Smooth muscle cell (in vitro differentiated cells): ENCODE data around the gene MAGI2. TPM values are rescaled to one million over a fixed set of nuclear protein-coding genes. Genes with fewer than 3 reads are reported as not detected.

ENCODE experiments used
- DNase-seq: peaks from one replicate; lab custom pipeline; 2025; ENCODE audit not compliant: unreplicated experiment; lab: John Stamatoyannopoulos, UW
- H2AFZ ChIP-seq: fragments of 200-600 bp; sonication (generic); 2 replicates; pipeline ENCODE4 v1.6.0; 2016; ENCODE audit warnings: antibody characterized with exemption, low read depth, mild to moderate bottlenecking
- H3F3A ChIP-seq: fragments of 200-600 bp; sonication (generic); 2 replicates; pipeline ENCODE4 v1.6.0; 2017; ENCODE audit warnings: antibody characterized with exemption, low read depth
- H3K27ac ChIP-seq: fragments of 200-600 bp; sonication (generic); 2 replicates; pipeline ENCODE4 v1.5.1; 2016; ENCODE audit warnings: low read depth, mild to moderate bottlenecking
- H3K27me3 ChIP-seq: fragments of 200-600 bp; sonication (generic); 2 replicates; pipeline ENCODE4 v1.6.1; 2016; ENCODE audit warnings: low read depth, mild to moderate bottlenecking
- H3K36me3 ChIP-seq: fragments of 200-600 bp; sonication (generic); 2 replicates; pipeline ENCODE4 v1.5.1; 2016; ENCODE audit warnings: low read depth
- H3K4me1 ChIP-seq: fragments of 200-600 bp; sonication (generic); 2 replicates; pipeline ENCODE4 v1.5.1; 2016; ENCODE audit warnings: low read depth
- H3K4me2 ChIP-seq: fragments of 200-600 bp; sonication (generic); 2 replicates; pipeline ENCODE4 v1.6.0; 2016; ENCODE audit warnings: mild to moderate bottlenecking
- H3K4me3 ChIP-seq: fragments of 200-600 bp; sonication (generic); 2 replicates; pipeline ENCODE4 v1.5.1; 2016; ENCODE audit warnings: mild to moderate bottlenecking
- H3K79me2 ChIP-seq: fragments of 200-600 bp; sonication (generic); 2 replicates; pipeline ENCODE4 v1.6.0; 2016; ENCODE audit warnings: low read depth, mild to moderate bottlenecking
- H3K9ac ChIP-seq: fragments of 200-600 bp; sonication (generic); 2 replicates; pipeline ENCODE4 v1.6.0; 2016; ENCODE audit warnings: low read depth
- H3K9me3 ChIP-seq: fragments of 200-600 bp; sonication (generic); replicated peaks from 2 replicates; pipeline ENCODE4 v1.5.1; 2016; ENCODE audit warnings: low read depth
- H4K20me1 ChIP-seq: fragments of 200-600 bp; sonication (generic); 2 replicates; pipeline ENCODE4 v1.6.0; 2016; ENCODE audit warnings: low read depth
- CTCF ChIP-seq: fragments of 200-600 bp; sonication (generic); IDR thresholded peaks from 2 replicates; pipeline ENCODE4 v1.5.1; 2017; ENCODE audit warnings: borderline replicate concordance, mild to moderate bottlenecking, antibody characterized with exemption; ENCODE audit not compliant: insufficient read depth, poor library complexity, severe bottlenecking
- WGBS: methylation state at CpG from one replicate; pipeline ENCODE4 v1.1.7; 2016; ENCODE audit warnings: low lambda C conversion rate; 5-methylcytosine and 5-hydroxymethylcytosine counted together
- polyA plus RNA-seq: library from polyadenylated mRNA; unstranded; fragments of >200 nt; fragmentation: Nextera tagmentation; extraction: Ambion mirVana; gene quantifications from 2 replicates; pipeline ENCODE4 v1.2.1, GENCODE V29; 2016
- total RNA-seq: library from RNA; depleted of rRNA; stranded (reverse); fragments of >200 nt; gene quantifications from 2 replicates; pipeline ENCODE4 v1.2.3, GENCODE V29; 2014

Gene MAGI2
- total and polyA plus RNA-seq, 2 experiments from 2014 or later = 3.4 to 10.7 TPM

GRCh38 chr7:78399033-78399769, 1054.3 kb downstream of the MAGI2 start:
- WGBS = 74% methylated on average over 4 of the region's 4 CpGs
- H3K9me3 ChIP-seq = no peaks in the 10 kb centered on the region
- no peaks in the 10 kb centered on the region for H3K27me3 ChIP-seq

GRCh38 chr7:78398576-78398975, 1054.9 kb downstream of the MAGI2 start:
- TF ChIP-seq CTCF = no peak
- Histone ChIP-seq H3K27me3 (no peaks in the 10 kb centered on the region), H3K9ac (no peak overlapping the region), H3K4me3 (no peak overlapping the region), H3K4me1 (peaks cover 12% of the 10 kb centered on the region), H2AFZ (no peak overlapping the region), H3K36me3 (no peaks in the 10 kb centered on the region), H4K20me1 (no peaks in the 10 kb centered on the region), H3K27ac (no peak overlapping the region), H3F3A (no peaks in the 10 kb centered on the region), H3K9me3 (no peaks in the 10 kb centered on the region), H3K79me2 (no peaks in the 10 kb centered on the region), H3K4me2 (no peak overlapping the region)
- DNase-seq = no peak
- WGBS = 68% methylated on average over 2 of the region's 2 CpGs

More at GRCh38 chr7:78399033-78399769, 1054.3 kb downstream of the MAGI2 start:
- no peak overlapping the region for H2AFZ ChIP-seq
- no peaks in the 10 kb centered on the region for H3K79me2 ChIP-seq
- no peak overlapping the region for H3K9ac ChIP-seq
- H3F3A ChIP-seq = no peaks in the 10 kb centered on the region
- no peak overlapping the region for H3K27ac ChIP-seq
- no peak overlapping the region for H3K4me2 ChIP-seq
- H3K4me3 ChIP-seq = no peak overlapping the region
- peaks cover 12% of the 10 kb centered on the region for H3K4me1 ChIP-seq
- no peaks in the 10 kb centered on the region for H3K36me3 ChIP-seq
- H4K20me1 ChIP-seq = no peaks in the 10 kb centered on the region
- no peak for TF ChIP-seq CTCF
- no peak for DNase-seq

- H3K4me3 ChIP-seq = no peak overlapping the region
- H3K4me2 ChIP-seq = no peak overlapping the region
- no peaks in the 10 kb centered on the region for H4K20me1 ChIP-seq
- no peak for TF ChIP-seq CTCF
- no peak for DNase-seq
- H3K36me3 ChIP-seq = no peaks in the 10 kb centered on the region
- no peak overlapping the region for H3K9ac ChIP-seq
- H3K27ac ChIP-seq = no peak overlapping the region
- no peak overlapping the region for H2AFZ ChIP-seq
- no peaks in the 10 kb centered on the region for H3K9me3 ChIP-seq
- no peaks in the 10 kb centered on the region for H3F3A ChIP-seq
- H3K4me1 ChIP-seq = peaks cover 12% of the 10 kb centered on the region
- 97% methylated on average over 5 of the region's 5 CpGs for WGBS
- H3K79me2 ChIP-seq = no peaks in the 10 kb centered on the region
- H3K27me3 ChIP-seq = no peaks in the 10 kb centered on the region
Measured at GRCh38 chr7:78398081-78398480, 1055.4 kb downstream of the MAGI2 start.

GRCh38 chr7:78396210-78396609, 1057.3 kb downstream of the MAGI2 start:
- Histone ChIP-seq H3K79me2 (no peaks in the 10 kb centered on the region), H3K4me1 (peaks cover 12% of the 10 kb centered on the region), H3K9ac (no peak overlapping the region), H4K20me1 (no peaks in the 10 kb centered on the region), H3K36me3 (no peaks in the 10 kb centered on the region), H3K9me3 (no peaks in the 10 kb centered on the region), H3K27me3 (no peaks in the 10 kb centered on the region), H2AFZ (no peak overlapping the region), H3K4me3 (no peak overlapping the region), H3K4me2 (no peak overlapping the region), H3F3A (no peaks in the 10 kb centered on the region), H3K27ac (no peak overlapping the region)
- no peak for DNase-seq
- WGBS = 87% methylated on average over 3 of the region's 3 CpGs
- TF ChIP-seq CTCF = no peak
